ENCODE measurements around the gene ZNF692.
A peak's percentile ranks its signal among the peaks of the same experiment; 100 is the strongest.

Gene ZNF692

GRCh38 chr1:248873993-248874533 lies 15.2 kb upstream of the ZNF692 start:
- peak; percentile 80 to 83 for DNase-seq

GRCh38 chr1:248873409-248873992 lies 14.6 kb upstream of the ZNF692 start:
- peak; percentile 91 to 93 for DNase-seq

DNA sequence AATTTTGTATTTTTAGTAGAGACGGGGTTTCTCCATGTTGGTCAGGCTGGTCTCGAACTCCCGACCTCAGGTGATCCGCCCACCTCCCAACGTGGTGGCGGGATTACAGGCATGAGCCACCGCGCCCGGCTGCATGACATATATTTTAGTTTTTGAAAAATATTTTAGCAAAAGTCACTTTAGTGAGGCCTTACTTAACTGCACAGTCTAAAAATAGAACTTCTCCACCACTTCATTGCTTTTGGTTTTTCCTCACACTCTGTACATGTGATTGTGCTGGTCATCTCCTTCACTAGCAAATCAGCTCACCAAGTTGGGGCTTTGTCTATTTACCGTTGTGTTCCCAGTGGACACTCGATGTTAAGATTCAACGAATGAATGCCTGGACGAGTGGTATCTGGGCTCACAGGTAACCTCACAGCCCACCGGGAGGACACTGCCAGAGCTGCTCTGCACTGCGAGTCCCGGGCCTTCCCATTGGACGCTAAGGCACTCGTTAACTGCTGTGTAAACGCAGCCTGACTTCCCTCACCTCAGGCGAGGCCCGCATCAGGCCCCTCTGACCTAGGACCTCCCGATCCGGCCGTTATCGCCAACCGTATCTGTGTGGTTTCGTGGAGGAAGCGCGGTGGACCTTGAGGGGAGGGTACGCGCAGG lies 14.0 kb upstream of the ZNF692 start:
- peak; percentile 22 to 34 for DNase-seq

- DNase-seq: no peak
Measured at GRCh38 chr1:248871837-248872401, 13.0 kb upstream of the ZNF692 start.

- peak; percentile 73 for DNase-seq
Measured at GRCh38 chr1:248862998-248863881, 4.4 kb upstream of the ZNF692 start.

DNA sequence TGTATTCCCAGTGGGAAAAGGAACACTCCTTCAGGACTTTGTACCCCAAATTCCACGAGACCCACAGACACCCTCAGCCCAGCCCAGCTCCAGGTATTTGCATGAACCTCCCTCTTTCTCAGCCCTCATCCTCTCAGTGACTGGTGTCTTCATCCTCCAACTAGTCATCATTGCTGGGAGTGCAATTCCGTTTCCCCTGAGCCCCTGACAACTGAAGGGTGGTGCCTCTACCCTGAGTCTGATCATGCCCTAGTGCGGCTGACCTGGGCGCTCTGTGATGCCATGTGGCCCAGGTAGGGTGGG lies 3.8 kb upstream of the ZNF692 start:
- DNase-seq: no peak

GRCh38 chr1:248861616-248862015 lies 2.7 kb upstream of the ZNF692 start:
- DNase-seq: no peak

GRCh38 chr1:248860007-248860406 lies 1.1 kb upstream of the ZNF692 start:
- no peak for DNase-seq

GRCh38 chr1:248858096-248858890 lies 592 bp downstream of the ZNF692 start:
- DNase-seq: no peak

DNA sequence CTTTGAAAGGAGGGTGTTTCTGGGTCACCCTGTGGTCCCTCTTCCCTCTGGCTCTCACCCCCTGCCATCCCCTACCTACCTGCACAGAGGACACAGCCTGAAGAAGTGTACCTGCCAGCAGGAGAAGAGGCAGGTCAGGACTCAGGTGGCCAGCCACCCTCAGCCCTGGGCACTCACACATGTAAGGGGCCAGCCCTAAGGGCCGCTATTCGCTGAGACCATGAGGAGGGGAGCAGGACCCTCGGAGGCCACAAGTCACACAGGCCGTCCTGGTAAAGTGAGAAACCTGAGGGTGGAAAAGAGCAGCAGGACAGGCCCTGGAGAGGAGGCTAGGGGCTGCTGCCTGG lies 1.2 kb downstream of the ZNF692 start:
- no peak for DNase-seq

GRCh38 chr1:248857201-248857600 lies 1.7 kb downstream of the ZNF692 start:
- DNase-seq: no peak

GRCh38 chr1:248856176-248856575 lies 2.7 kb downstream of the ZNF692 start:
- no peak for DNase-seq

GRCh38 chr1:248855580-248855979 lies 3.3 kb downstream of the ZNF692 start:
- DNase-seq: no peak

DNA sequence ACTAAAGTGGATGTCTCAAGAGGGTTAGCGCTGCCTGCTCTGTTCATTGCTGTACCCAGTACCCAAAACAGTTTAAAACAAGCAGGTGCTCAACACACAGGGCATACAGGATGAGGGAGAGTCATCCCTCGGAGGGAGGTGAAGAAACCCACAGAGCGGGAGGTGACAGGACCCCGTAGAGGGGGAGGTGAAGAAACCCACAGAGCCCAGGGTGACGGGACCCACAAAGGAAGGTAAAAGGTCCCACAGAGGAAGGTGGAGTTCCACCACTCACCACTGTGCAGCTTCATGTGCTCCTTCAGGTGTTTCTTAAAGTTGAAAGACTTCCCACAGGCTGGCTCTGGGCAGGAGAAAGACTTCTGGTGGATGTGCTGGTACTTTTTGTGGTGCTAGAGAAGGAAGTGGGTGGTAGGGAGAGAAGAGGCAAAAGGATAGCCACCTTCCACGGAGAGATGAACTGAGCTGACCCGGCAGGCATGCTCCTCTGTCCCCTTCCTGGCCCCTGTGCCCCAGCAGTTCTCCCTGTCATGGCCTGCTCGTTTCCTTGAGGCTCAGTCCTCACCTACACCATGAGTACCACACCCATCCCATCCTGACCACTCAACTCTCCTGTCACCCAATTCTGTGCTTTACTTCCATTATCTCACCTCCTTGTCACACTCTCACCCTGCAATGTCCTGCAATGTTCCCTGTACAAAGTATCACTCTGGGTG lies 5.1 kb downstream of the ZNF692 start:
- DNase-seq: no peak

DNA sequence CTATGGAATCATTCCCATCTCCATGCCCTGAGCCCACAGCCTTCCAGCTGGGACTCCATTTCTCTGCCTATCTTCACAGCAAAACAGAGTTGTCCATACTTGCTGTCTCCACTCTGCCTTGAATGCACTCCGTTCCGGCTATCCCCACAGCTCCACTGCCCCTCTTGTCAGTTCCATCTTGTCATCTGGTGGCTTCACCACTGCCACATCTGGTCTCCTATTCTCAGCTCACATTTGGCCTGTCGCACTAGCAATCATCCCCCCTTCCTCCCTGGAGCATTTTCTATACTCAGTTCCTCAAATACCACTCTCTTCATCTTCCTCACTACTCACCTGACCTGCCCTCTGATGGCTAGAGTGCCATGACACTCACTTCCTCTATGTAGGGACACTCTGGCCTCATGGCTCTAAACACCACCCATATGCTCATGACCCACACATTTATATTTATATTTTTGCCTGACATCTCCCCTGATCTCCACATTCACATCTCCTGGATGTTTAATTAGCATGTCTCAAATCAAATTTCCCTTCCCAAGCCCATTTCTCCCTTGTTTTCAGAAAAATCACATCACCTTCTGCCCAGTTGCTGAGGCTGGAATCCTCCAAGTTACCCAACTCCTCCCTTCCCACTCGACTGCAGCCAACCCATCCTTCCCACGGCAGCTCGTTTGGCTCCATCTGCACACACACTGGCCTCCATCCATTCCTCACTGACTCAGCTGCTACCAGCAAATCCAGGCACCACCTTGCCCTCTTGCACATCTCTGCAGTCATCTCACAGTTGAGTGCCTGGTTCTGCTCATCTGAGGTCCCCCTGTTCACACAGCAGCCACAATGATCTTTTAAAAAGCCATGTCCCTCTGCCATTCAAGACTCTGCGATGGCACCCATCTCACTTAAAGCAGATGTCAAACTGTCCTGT lies 6.1 kb downstream of the ZNF692 start:
- no peak for DNase-seq

GRCh38 chr1:248851390-248851789 lies 7.5 kb downstream of the ZNF692 start:
- DNase-seq: no peak

DNA sequence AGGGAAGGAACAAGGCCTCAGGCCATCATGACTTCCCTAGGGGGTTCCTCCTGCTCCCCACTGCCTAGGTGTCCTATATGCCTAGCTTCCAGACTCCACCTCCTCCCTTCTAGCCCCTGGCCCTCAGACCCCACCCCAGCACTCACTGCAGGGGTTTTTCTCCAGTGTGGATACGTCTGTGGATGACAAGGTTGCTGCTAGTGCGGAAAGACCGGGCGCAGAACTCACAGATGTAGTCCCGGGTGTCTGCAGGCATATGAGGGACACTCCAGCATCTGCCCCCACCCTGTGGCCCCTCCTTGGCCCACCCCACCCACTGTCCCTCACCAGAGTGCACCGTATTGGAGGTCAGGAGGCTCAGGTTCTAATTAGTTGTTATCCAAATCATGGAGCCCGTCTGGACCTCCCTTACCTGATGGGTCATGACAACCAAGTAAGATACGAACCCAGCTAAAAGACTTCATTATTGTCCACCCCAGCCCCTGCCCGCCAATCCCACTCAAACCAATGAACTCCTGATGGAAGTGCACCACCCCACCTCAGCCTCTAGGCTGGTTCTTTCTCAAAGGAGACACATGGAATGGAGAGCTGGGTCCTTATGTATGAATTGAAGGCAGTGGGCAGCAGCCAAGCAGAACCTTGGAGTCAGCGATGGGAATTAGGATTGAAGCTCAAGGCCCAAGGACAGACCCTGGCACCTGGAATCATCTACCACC lies 8.2 kb downstream of the ZNF692 start:
- DNase-seq: no peak

DNA sequence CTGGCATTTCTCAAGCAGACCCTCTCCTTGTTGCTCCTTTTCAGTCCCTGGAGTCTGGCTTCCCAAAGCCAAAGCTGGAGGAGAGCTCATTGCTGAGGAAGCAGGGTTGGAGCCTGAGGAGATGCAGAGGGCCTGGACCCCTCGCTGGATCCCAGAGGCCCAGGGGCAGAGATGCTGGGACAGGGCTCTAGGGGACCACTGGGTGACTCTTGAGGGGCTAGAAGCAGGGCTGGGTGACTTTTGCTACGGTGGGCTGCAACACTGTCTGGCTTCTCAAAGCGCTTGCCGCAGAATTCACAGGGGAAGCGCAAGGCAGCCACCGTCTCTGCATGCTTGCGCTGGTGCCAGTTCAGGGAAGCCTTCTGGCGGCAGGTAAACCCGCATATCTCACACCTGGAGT lies 8.8 kb downstream of the ZNF692 start:
- no peak for DNase-seq

DNA sequence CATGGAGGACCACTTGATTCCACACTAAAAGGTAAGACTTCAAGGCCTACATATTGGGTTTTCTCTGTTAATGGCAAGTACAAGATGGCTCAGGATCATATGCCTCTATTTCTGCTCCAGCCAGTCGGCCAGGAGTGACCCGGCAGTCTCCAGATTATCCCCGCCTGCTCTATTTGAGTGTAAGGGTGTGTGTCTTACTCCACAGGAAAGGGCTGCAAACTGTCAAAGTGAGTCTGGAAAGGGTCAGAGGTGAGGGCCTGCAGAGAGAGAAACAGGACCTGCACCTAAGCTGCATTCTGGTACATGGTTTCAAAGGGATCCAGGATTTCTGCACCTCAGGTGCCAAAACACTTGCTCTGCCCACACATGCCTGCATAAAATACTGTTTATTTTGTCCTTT lies 9.2 kb downstream of the ZNF692 start:
- no peak for DNase-seq

GRCh38 chr1:248849152-248849551 lies 9.7 kb downstream of the ZNF692 start:
- DNase-seq: no peak

Measured in activated CD4-positive, alpha-beta T cell treated with anti-CD3 and anti-CD28 coated beads, Interleukin-2, amount 50 U/mL, for 4 hours (primary cell).